ENCODE results near the gene DDX55. TPM values are rescaled to one million over a fixed set of nuclear protein-coding genes. Genes with fewer than 3 reads are reported as not detected.

DDX55 gene
- polyA plus RNA-seq, 3 donors, result 21.7 to 26.6 (median 23.2) TPM

Other genes with a start within 250 kb of the DDX55 start
- gene SBNO1, start 237.3 kb upstream of the DDX55 start, polyA plus RNA-seq (ENCODE audit: insufficient read length in 3 of 3), result 10 to 100 TPM; 31.5 to 32.2 (median 31.9) TPM
- gene KMT5A, start 218.0 kb upstream of the DDX55 start, polyA plus RNA-seq (ENCODE audit: insufficient read length in 3 of 3), result 10 to 100 TPM; 47.6 to 48.3 (median 47.9) TPM
- gene RILPL2, start 165.4 kb upstream of the DDX55 start, polyA plus RNA-seq (ENCODE audit: insufficient read length in 3 of 3), result 1 to 10 TPM; 5.6 to 6.0 (median 5.7) TPM
- 10 to 100 TPM; 39.1 to 42.7 (median 40.4) TPM for gene SNRNP35, start 144.0 kb upstream of the DDX55 start, polyA plus RNA-seq (ENCODE audit: insufficient read length in 3 of 3)
- gene RILPL1, start 68.4 kb upstream of the DDX55 start, polyA plus RNA-seq (ENCODE audit: insufficient read length in 3 of 3), result 10 to 100 TPM; 15.5 to 17.9 (median 16.1) TPM
- gene TMED2, start 17.5 kb upstream of the DDX55 start, polyA plus RNA-seq (ENCODE audit: insufficient read length in 3 of 3), result 100 to 1,000 TPM; 230 to 233 (median 232) TPM
- gene EIF2B1, start 31.6 kb downstream of the DDX55 start, polyA plus RNA-seq (ENCODE audit: insufficient read length in 3 of 3), result 10 to 100 TPM; 58.6 to 62.2 (median 60.1) TPM
- 10 to 100 TPM; 35.0 to 37.5 (median 36.4) TPM for gene GTF2H3, start 31.7 kb downstream of the DDX55 start, polyA plus RNA-seq (ENCODE audit: insufficient read length in 3 of 3)
- gene TCTN2, start 69.0 kb downstream of the DDX55 start, polyA plus RNA-seq (ENCODE audit: insufficient read length in 3 of 3), result 10 to 100 TPM; 25.8 to 28.9 (median 28.4) TPM
- 10 to 100 TPM; 14.2 to 19.8 (median 16.9) TPM for gene ATP6V0A2, start 110.3 kb downstream of the DDX55 start, polyA plus RNA-seq (ENCODE audit: insufficient read length in 3 of 3)
- 1 to 10 TPM; 4.1 to 5.2 (median 5.0) TPM for gene DNAH10, start 160.2 kb downstream of the DDX55 start, polyA plus RNA-seq (ENCODE audit: insufficient read length in 3 of 3)

All from right renal cortex interstitium (tissue), 3 donors.